ENCODE results near the gene CHD5. TPM values are rescaled to one million over a fixed set of nuclear protein-coding genes. Genes with fewer than 3 reads are reported as not detected.

CHD5 gene
- total RNA-seq, 6 experiments from 2014 or later, result not detected

DNA sequence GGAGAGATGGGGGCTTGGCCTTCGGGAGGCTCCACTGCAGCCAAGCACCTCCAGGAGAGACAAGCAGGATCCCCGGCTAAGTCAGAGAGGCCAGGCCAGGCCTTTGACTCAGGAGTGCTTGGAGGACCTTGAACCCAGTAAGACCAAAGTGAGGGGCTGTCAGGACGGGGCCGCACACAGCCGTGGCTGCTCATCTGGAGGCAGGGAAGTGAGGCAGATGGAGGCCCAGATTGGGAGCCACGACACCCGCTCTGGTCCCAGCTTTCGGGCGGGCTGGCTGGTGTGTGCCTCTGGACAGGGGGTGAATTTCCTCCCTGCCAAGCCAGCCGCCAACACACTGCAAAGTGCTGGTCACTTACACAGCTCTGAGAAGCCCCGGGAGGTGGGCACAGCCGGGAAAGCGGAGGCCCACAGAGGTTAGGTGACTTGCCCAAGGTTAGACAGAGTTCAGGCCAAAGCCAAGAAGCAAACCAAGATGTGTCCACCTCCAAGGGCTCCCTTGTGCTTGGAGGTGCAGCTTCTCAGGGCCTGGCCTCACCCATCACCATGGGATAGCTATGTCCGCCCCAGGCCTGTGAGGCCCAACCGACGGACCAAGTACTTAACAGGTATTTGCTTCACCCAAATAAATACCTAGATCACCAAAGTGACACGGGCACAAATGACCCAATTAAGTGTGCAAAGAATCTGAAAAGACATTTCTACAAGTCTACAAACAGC lies 58.3 kb downstream of the CHD5 start:
- H3K36me3 ChIP-seq, result no peaks in the 10 kb centered on the region
- H3K9me3 ChIP-seq, result no peaks in the 10 kb centered on the region
- H3K4me3 ChIP-seq, result no peak overlapping the region
- WGBS (ENCODE audit: insufficient coverage, low coverage, low lambda C conversion rate, missing lambda C conversion rate), result 83% methylated on average over 4 of the region's 17 CpGs
- H3K27ac ChIP-seq, result no peak overlapping the region
- no peaks in the 10 kb centered on the region for H3K4me1 ChIP-seq
- DNase-seq (peak in 1 of 3 donors; percentile 49), ATAC-seq (no peak)
- TF ChIP-seq, protein P1, sequence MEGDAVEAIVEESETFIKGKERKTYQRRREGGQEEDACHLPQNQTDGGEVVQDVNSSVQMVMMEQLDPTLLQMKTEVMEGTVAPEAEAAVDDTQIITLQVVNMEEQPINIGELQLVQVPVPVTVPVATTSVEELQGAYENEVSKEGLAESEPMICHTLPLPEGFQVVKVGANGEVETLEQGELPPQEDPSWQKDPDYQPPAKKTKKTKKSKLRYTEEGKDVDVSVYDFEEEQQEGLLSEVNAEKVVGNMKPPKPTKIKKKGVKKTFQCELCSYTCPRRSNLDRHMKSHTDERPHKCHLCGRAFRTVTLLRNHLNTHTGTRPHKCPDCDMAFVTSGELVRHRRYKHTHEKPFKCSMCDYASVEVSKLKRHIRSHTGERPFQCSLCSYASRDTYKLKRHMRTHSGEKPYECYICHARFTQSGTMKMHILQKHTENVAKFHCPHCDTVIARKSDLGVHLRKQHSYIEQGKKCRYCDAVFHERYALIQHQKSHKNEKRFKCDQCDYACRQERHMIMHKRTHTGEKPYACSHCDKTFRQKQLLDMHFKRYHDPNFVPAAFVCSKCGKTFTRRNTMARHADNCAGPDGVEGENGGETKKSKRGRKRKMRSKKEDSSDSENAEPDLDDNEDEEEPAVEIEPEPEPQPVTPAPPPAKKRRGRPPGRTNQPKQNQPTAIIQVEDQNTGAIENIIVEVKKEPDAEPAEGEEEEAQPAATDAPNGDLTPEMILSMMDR (IDR thresholded peaks at IDR 0.05), result no peak
- TF ChIP-seq POLR2A (IDR thresholded peaks at IDR 0.05), result no peak
- no peaks in the 10 kb centered on the region for H3K27me3 ChIP-seq
- intact Hi-C loops (cut with DNase I), result no loop called here

DNA sequence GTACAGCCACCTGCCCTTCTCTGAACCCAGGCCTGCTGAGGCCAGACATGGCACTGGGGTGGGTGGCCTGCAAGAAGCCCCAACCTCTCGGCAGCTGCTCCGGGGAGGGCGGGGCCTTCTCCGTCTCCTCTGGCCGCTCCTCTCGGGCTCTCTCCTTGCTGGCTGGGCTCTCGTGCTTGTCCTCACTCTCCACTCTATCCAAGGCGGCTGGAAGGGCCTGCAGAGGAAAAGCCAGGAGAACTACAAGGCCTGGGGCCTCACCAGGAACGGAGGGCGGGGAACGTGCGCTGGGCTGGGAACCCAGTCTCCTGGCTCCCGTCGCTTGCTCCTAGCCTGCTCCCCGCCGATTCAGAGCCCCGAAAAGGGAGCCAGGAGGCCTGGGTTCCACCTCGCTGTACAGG lies 59.1 kb downstream of the CHD5 start:
- no peak for ATAC-seq
- Histone ChIP-seq H3K36me3 (no peaks in the 10 kb centered on the region), H3K4me1 (no peaks in the 10 kb centered on the region), H3K4me3 (no peak overlapping the region), H3K27me3 (no peaks in the 10 kb centered on the region), H3K27ac (no peak overlapping the region), H3K9me3 (no peaks in the 10 kb centered on the region)
- WGBS (ENCODE audit: insufficient coverage, low coverage, low lambda C conversion rate, missing lambda C conversion rate), result 85% methylated on average over 4 of the region's 18 CpGs
- TF ChIP-seq, protein P1 (IDR thresholded peaks at IDR 0.05), result no peak
- TF ChIP-seq POLR2A (IDR thresholded peaks at IDR 0.05), result no peak
- DNase-seq, result peak in 1 of 3 donors; percentile 40
- intact Hi-C loops (cut with DNase I), result no loop called here

DNA sequence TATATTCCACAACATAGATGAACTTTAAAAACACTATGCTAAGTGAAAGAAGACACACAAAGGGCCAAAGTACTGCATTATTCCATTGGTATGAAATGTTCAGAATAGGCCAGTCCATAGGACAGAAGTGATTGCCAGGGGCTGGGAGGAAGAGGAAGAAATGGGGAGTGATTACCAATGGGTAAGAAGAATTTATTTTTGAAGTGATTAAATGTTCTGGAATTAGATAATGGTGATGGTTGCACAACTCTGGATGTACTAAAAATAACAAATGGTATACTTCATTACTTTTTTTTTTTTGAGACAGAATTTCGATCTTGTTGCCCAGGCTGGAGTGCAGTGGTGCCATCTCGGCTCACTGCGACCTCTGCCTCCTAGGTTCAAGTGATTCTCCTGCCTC lies 61.7 kb downstream of the CHD5 start:
- intact Hi-C loops (cut with DNase I), result no loop called here

DNA sequence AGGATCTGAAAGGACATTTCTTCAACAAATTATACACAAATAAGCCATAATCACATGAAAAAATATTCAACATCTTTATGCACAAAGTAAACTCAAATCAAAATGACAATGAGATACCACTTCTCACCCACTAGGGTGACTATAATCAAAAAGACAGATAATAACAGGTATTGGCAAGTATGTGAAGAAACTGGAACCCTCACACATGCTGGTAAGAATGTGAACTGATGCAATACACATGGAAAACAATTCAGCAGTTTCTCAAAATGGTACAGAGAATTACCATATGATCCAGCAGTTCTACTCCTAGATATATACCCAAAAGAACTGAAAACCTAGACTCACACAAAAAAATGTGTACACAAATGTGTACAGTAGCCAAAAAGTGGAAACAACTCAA lies 62.5 kb downstream of the CHD5 start:
- TF ChIP-seq, protein P1 (IDR thresholded peaks at IDR 0.05), result no peak
- no peak for TF ChIP-seq POLR2A (IDR thresholded peaks at IDR 0.05)
- intact Hi-C loops (cut with DNase I), result no loop called here
- no peak for DNase-seq
- Histone ChIP-seq H3K27me3 (no peaks in the 10 kb centered on the region), H3K27ac (no peak overlapping the region), H3K36me3 (no peaks in the 10 kb centered on the region), H3K4me3 (no peak overlapping the region), H3K4me1 (no peaks in the 10 kb centered on the region), H3K9me3 (no peaks in the 10 kb centered on the region)
- ATAC-seq, result no peak

More for the DNA sequence above, 61.7 kb downstream of the CHD5 start:
- Histone ChIP-seq H3K9me3 (no peaks in the 10 kb centered on the region), H3K36me3 (no peaks in the 10 kb centered on the region), H3K4me1 (no peaks in the 10 kb centered on the region), H3K27me3 (no peaks in the 10 kb centered on the region), H3K27ac (no peak overlapping the region), H3K4me3 (no peak overlapping the region)
- no peak for TF ChIP-seq POLR2A (IDR thresholded peaks at IDR 0.05)
- TF ChIP-seq, protein P1 (IDR thresholded peaks at IDR 0.05), result no peak
- WGBS (ENCODE audit: insufficient coverage, low coverage, low lambda C conversion rate, missing lambda C conversion rate), result 53% methylated on average over 3 of the region's 3 CpGs
- ATAC-seq (no peak), DNase-seq (no peak)
